GM19238 (cell line): ENCODE data around the gene DIP2A.
"Not testable (repeated sequence)": the region's sequence is repeated elsewhere in the genome, so short reads cannot be mapped to it uniquely, and the experiment has no call there.

Experiments
- DNase-seq: peaks from one replicate; pipeline ENCODE4 v3.0.0; 2011; ENCODE audit warnings: low spot score; ENCODE audit not compliant: insufficient read length

DIP2A gene

GRCh38 chr21:46443910-46444309, 14.8 kb upstream of the DIP2A start:
- no peak for DNase-seq

- DNase-seq, result no peak
Measured at GRCh38 chr21:46448108-46448507, 10.6 kb upstream of the DIP2A start.

- not testable (repeated sequence) for DNase-seq
Measured at GRCh38 chr21:46448855-46449254, 9.8 kb upstream of the DIP2A start.

GRCh38 chr21:46452710-46453109, 6.0 kb upstream of the DIP2A start:
- DNase-seq, result no peak

GRCh38 chr21:46454142-46454541, 4.5 kb upstream of the DIP2A start:
- DNase-seq, result no peak

- DNase-seq, result no peak
Measured at GRCh38 chr21:46454634-46455390, 3.9 kb upstream of the DIP2A start.

- no peak for DNase-seq
Measured at GRCh38 chr21:46455575-46456385, 2.9 kb upstream of the DIP2A start.

GRCh38 chr21:46456750-46457149, 1.9 kb upstream of the DIP2A start:
- no peak for DNase-seq

GRCh38 chr21:46457801-46458314, 833 bp upstream of the DIP2A start:
- DNase-seq, result peak; percentile 40

GRCh38 chr21:46459024-46459355, 299 bp downstream of the DIP2A start:
- DNase-seq, result no peak

- DNase-seq, result no peak
Measured at GRCh38 chr21:46459356-46460112, 843 bp downstream of the DIP2A start.

- no peak for DNase-seq
Measured at GRCh38 chr21:46461909-46462308, 3.2 kb downstream of the DIP2A start.

- not testable (repeated sequence) for DNase-seq
Measured at GRCh38 chr21:46465153-46465552, 6.5 kb downstream of the DIP2A start.

GRCh38 chr21:46465651-46466050, 7.0 kb downstream of the DIP2A start:
- no peak for DNase-seq

GRCh38 chr21:46468108-46468774, 9.6 kb downstream of the DIP2A start:
- no peak for DNase-seq

- DNase-seq, result no peak
Measured at GRCh38 chr21:46469275-46469674, 10.6 kb downstream of the DIP2A start.

- no peak for DNase-seq
Measured at GRCh38 chr21:46471514-46471913, 12.8 kb downstream of the DIP2A start.

- no peak for DNase-seq
Measured at GRCh38 chr21:46472246-46472645, 13.6 kb downstream of the DIP2A start.

- DNase-seq, result no peak
Measured at GRCh38 chr21:46474382-46474781, 15.7 kb downstream of the DIP2A start.

- no peak for DNase-seq
Measured at GRCh38 chr21:46475296-46475695, 16.6 kb downstream of the DIP2A start.

GRCh38 chr21:46477765-46478164, 19.1 kb downstream of the DIP2A start:
- DNase-seq, result no peak
